Spinal cord (tissue), 10 donors: Measurements from ENCODE around the gene PRKN. TPM values are rescaled to one million over a fixed set of nuclear protein-coding genes. Genes with fewer than 3 reads are reported as not detected.

ENCODE experiments used
- DNase-seq, 6 donors: peaks; one replicate each; pipeline versions ENCODE4 v3.0.0 to v3.0.0-alpha.2; 2013 to 2015; ENCODE audit warnings: low spot score in 6 of 6, low read depth in 4 of 6
- H3K27ac ChIP-seq: one replicate; pipeline ENCODE4 v1.5.1; 2013; ENCODE audit warnings: low read depth, low read length, control low read depth
- H3K27me3 ChIP-seq: one replicate; pipeline ENCODE4 v1.6.1; 2013; ENCODE audit warnings: low read length; ENCODE audit not compliant: control insufficient read depth, insufficient read depth
- H3K36me3 ChIP-seq: one replicate; pipeline ENCODE4 v1.6.1; 2013; ENCODE audit warnings: low read length; ENCODE audit not compliant: control insufficient read depth, insufficient read depth
- H3K4me1 ChIP-seq: one replicate; pipeline ENCODE4 v1.6.1; 2013; ENCODE audit warnings: low read length; ENCODE audit not compliant: control insufficient read depth, insufficient read depth
- H3K4me3 ChIP-seq: one replicate; pipeline ENCODE4 v1.5.1; 2013; ENCODE audit warnings: low read depth, low read length, control low read depth
- H3K9me3 ChIP-seq: one replicate; pipeline ENCODE4 v1.6.1; 2013; ENCODE audit warnings: low read length; ENCODE audit not compliant: control insufficient read depth, insufficient read depth
- WGBS: methylation state at CpG from one replicate; pipeline ENCODE4 v1.1.5; 2013; ENCODE audit warnings: missing lambda C conversion rate; ENCODE audit not compliant: insufficient coverage; 5-methylcytosine and 5-hydroxymethylcytosine counted together
- polyA plus RNA-seq, 2 donors: library from polyadenylated mRNA; unstranded; fragments of 120-200 nt; gene quantifications; one replicate each; pipeline ENCODE4 v1.2.1, GENCODE V29; 2013; ENCODE audit not compliant: insufficient read length in 2 of 2
- total RNA-seq, 2 donors: library from RNA; depleted of rRNA in 1 of 2; stranded (reverse); fragments of 120-200 nt in 1 of 2; fragments of >200 nt in 1 of 2; gene quantifications; one replicate each; pipeline versions ENCODE4 v1.2.3 to v1.2.4, GENCODE V29; 2013 to 2014
- donor health status: healthy.

PRKN gene
- total and polyA plus RNA-seq, 4 donors: 7.4 to 9.5 (median 8.4) TPM

DNA sequence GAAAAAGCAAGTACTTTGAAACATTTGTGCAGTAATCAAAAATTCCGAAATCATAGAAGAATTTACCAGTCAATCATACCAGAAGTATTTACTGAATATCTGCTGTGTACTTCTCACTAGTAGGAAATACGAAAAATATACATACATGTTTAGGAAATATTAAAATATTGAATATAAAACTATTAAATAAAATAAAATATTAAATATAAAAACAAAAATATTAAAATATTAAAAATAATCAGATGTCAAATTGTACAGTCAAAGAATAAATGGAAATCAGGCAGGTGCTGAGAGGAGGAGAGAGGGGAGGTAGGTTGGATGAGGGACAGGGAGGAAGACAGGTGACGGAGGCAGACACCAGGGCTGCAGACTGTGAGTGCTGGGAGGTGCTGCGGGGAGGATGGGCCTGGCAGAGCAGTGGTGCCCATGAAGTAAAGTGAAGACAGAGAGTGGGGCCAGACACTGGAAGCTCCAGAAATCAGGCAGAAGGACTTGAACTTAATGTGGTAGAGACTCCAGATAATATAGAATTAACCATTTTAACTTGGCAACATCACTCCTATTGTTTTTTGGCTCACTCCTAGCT is 55.9 kb downstream of the PRKN start:
- Histone ChIP-seq H3K36me3 (no peaks in the 10 kb centered on the region), H3K27ac (no peak overlapping the region), H3K4me1 (no peaks in the 10 kb centered on the region), H3K4me3 (no peak overlapping the region), H3K9me3 (no peaks in the 10 kb centered on the region), H3K27me3 (no peaks in the 10 kb centered on the region)
- WGBS: 94% methylated on average over 2 of the region's 4 CpGs
- DNase-seq: no peak

DNA sequence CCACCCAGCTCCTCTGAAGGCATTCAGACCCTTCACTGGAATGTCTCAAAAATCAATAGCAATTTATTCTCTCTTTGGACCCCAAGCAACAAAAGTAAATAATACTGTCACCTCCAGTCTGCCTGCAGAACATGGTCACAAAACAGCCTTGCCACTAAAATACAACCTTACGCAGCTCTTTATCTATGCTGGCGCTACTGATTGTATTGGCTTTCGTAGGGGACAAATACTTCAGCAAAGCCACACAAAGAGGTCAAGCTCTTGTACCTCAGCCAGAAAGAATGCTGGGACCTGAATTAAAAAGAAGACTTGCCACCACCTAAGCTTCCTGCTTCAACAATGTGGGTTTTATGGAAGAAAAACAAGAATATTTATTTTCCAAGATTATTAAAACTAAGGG is 57.2 kb downstream of the PRKN start:
- Histone ChIP-seq H3K27me3 (no peaks in the 10 kb centered on the region), H3K4me3 (no peak overlapping the region), H3K36me3 (no peaks in the 10 kb centered on the region), H3K27ac (no peak overlapping the region), H3K4me1 (no peaks in the 10 kb centered on the region), H3K9me3 (no peaks in the 10 kb centered on the region)
- 46% methylated on average over 3 of the region's 3 CpGs for WGBS
- peak in 1 of 6 donors; percentile 34 for DNase-seq

DNA sequence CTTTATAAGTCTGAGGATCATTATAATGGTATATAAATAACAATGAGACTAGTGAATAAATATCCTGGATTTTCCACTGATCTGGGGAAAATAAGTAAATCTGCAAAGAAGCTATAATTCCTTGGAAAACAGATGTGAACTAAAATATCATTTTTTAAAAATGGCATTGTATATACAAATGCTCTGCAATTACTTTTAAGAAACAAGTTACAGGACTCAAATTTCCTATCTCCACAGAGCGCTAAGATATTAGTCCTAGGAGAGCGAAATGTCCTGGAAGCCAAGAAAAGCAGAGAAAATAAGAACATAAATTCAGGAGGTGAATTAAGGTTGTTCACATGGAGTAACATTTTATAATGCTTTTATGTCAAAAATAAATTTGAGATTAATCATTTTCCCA is 61.3 kb downstream of the PRKN start:
- Histone ChIP-seq H3K27me3 (no peaks in the 10 kb centered on the region), H3K4me3 (no peak overlapping the region), H3K9me3 (no peaks in the 10 kb centered on the region), H3K27ac (no peak overlapping the region), H3K36me3 (no peaks in the 10 kb centered on the region), H3K4me1 (no peaks in the 10 kb centered on the region)
- DNase-seq: no peak
- no CpG with 5 or more reads among the region's 2 CpGs for WGBS

DNA sequence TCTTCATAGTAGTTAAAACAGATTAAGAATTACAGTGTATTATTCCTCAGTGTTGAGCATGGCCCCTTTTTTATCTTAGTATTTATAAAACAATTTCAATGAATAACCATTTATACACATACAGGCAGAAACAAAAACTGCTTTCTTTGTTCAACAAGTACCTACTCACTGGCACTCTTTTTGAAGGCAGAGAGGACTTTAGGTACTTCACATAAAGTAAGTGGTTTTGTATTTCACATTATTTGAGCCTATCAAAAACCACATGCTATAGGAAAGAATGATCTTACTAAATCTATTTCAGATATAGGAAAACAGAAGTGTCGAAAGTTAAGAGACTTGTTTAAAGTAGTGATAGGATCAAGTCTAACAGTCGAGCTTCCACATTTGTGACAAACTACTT is 73.8 kb downstream of the PRKN start:
- Histone ChIP-seq H3K27me3 (no peaks in the 10 kb centered on the region), H3K9me3 (no peaks in the 10 kb centered on the region), H3K4me3 (no peak overlapping the region), H3K27ac (no peak overlapping the region), H3K36me3 (no peaks in the 10 kb centered on the region), H3K4me1 (peaks cover 3% of the 10 kb centered on the region)
- DNase-seq: no peak
- WGBS: no CpG with 5 or more reads among the region's 2 CpGs

DNA sequence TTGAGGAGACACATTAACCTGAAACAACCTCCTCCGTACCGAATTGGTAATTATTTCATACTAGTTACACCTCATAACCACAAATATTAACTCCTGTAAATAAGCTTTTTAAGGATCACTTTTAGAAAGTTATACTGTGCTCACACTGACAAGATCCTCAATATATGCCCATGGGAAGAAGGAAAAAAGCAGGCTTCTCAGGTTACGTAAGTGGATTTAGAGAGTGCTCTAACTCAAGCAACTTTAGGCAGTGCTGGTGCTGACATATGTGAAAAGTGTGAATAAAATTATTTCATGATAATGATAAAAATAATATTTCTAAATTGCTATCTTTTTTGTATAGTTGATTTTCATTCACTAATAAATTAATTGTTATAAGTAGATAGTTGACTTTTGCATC is 76.1 kb downstream of the PRKN start:
- WGBS: no CpG with 5 or more reads among the region's 3 CpGs
- no peak for DNase-seq

DNA sequence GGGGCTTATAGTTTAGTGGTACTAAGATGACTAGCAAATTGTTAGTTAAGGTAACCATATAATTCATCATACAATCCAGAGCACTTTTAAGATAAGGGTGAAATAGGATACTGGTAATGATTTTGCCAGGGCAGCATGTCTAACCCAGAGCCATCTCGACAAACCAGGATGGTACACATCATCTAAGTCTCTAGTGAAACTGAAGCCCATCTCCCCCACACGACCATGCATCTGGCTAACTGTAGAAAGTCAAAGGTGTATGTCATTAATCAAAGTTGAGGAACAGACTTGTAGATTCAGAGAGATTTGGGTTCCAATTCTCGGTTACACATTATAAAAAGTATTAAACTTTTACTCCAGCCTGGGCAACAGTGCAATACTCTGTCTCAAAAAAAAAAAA is 78.3 kb downstream of the PRKN start:
- no peak overlapping the region for H3K4me3 ChIP-seq
- H3K9me3 ChIP-seq: no peaks in the 10 kb centered on the region
- DNase-seq: no peak
- whole genome bisulfite sequencing: no CpG with 5 or more reads among the region's 3 CpGs
- no peak overlapping the region for H3K27ac ChIP-seq
- H3K27me3 ChIP-seq: no peaks in the 10 kb centered on the region
- peaks cover 3% of the 10 kb centered on the region for H3K4me1 ChIP-seq
- H3K36me3 ChIP-seq: no peaks in the 10 kb centered on the region

More for the DNA sequence above, 76.1 kb downstream of the PRKN start:
- no peak overlapping the region for H3K4me3 ChIP-seq
- no peaks in the 10 kb centered on the region for H3K27me3 ChIP-seq
- no peak overlapping the region for H3K27ac ChIP-seq
- H3K9me3 ChIP-seq: no peaks in the 10 kb centered on the region
- H3K36me3 ChIP-seq: no peaks in the 10 kb centered on the region
- peaks cover 3% of the 10 kb centered on the region for H3K4me1 ChIP-seq

DNA sequence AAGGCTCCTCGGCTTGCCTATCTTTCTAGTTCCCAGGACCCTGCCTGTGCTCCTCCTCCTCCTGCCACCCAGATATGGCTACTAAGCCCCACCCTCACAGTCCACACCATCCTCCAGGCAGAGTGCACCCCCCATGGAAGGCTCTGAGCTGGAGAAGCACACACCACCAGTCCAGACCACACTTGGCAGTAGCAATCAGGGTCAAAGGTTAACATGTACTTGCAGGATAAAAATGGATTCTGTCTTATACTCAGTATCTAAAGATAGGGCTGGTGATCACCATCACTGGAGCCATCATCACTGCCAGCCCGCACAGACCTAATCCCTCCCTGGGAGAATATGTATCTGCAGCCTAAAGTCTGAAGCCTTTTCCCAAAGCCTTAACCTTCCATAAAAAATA is 83.4 kb downstream of the PRKN start:
- Histone ChIP-seq H3K36me3 (no peaks in the 10 kb centered on the region), H3K9me3 (no peaks in the 10 kb centered on the region), H3K27ac (no peak overlapping the region), H3K4me3 (no peak overlapping the region), H3K27me3 (no peaks in the 10 kb centered on the region), H3K4me1 (no peaks in the 10 kb centered on the region)
- 83% methylated on average over 1 of the region's 2 CpGs for WGBS
- DNase-seq: no peak

DNA sequence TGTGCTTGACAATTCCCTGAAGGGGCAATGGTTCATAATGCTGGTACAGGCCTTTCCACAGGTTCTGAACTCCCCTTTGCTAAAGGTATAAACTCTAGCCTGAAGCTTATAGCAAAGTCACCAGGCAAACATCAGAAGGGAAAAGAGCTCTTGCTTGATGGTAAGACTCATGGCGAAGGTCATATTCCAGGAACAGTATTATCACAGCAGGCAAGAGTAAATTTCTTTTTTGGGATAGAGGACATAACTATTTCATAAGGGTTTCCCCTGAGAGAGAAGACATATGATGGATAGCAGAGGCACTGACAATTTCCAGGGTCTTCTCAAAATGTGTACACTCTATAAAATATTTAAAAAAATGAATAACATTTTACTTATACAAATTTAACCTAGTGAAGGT is 86.8 kb downstream of the PRKN start:
- Histone ChIP-seq H3K27me3 (no peaks in the 10 kb centered on the region), H3K9me3 (no peaks in the 10 kb centered on the region), H3K27ac (no peak overlapping the region), H3K4me3 (no peak overlapping the region), H3K4me1 (no peaks in the 10 kb centered on the region), H3K36me3 (no peaks in the 10 kb centered on the region)
- DNase-seq: no peak
- no CpG with 5 or more reads among the region's 1 CpG for WGBS

DNA sequence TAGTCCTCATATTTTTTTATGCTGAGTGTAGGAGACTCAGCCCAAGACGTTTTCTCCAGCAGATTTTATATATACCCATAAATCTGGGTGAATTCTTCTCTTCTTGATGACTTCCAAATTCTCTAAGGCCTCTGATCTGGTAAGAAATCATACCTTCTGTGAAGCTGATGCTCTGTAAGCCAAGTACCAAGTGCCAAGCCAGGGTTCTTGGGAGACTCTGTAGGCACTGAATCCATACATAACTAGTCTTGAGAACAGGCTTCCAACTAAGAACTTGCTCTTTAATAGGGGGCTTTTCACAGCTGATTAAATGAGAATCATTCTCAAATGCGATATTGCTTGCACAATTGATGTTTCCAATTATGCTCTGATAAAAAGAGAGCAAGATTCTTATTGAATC is 87.6 kb downstream of the PRKN start:
- DNase-seq: peak in 1 of 6 donors; percentile 53
- no CpG with 5 or more reads among the region's 2 CpGs for WGBS

DNA sequence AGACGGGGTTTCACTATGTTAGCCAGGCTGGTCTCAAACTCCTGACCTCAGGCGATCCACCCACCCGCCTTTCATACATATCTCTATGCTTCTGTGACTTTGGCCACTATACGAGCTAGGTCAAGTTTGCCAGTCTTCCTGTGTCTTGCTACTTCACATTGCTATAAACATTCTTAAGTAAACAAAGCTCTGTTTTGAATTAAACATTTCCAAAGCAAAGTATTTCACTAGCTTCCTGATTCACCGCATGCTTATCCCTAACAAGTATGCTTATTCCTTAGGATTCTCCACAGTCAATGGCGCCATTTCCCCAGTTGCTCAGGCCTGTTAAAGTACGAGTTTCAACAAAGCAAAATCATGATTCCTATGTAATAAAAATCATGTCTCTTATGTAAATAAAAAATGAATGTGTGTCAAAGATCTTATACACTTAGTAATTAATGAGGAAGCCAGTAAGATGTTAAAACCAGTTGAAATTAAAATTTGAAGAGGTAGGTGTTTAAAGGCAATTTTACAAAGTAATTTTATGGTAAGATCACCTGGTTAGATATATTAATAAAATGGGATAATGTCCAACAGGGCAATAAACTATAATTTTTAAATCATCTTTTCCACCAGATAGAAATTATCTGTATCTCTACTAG is 88.5 kb downstream of the PRKN start:
- WGBS: 69% methylated on average over 4 of the region's 7 CpGs
- no peaks in the 10 kb centered on the region for H3K9me3 ChIP-seq
- no peaks in the 10 kb centered on the region for H3K4me1 ChIP-seq
- H3K27ac ChIP-seq: no peak overlapping the region
- no peaks in the 10 kb centered on the region for H3K27me3 ChIP-seq
- no peak overlapping the region for H3K4me3 ChIP-seq
- no peaks in the 10 kb centered on the region for H3K36me3 ChIP-seq
- no peak for DNase-seq

More for the DNA sequence above, 87.6 kb downstream of the PRKN start:
- no peaks in the 10 kb centered on the region for H3K27me3 ChIP-seq
- no peaks in the 10 kb centered on the region for H3K36me3 ChIP-seq
- no peak overlapping the region for H3K4me3 ChIP-seq
- H3K4me1 ChIP-seq: no peaks in the 10 kb centered on the region
- no peak overlapping the region for H3K27ac ChIP-seq
- H3K9me3 ChIP-seq: no peaks in the 10 kb centered on the region
